GOT3 (cell line): ENCODE results near the gene PTPRU.

Source experiments
- DNase-seq: peaks from one replicate; lab custom pipeline; 2025; ENCODE audit warnings: mixed read lengths; lab: John Stamatoyannopoulos, UW

PTPRU gene

DNA sequence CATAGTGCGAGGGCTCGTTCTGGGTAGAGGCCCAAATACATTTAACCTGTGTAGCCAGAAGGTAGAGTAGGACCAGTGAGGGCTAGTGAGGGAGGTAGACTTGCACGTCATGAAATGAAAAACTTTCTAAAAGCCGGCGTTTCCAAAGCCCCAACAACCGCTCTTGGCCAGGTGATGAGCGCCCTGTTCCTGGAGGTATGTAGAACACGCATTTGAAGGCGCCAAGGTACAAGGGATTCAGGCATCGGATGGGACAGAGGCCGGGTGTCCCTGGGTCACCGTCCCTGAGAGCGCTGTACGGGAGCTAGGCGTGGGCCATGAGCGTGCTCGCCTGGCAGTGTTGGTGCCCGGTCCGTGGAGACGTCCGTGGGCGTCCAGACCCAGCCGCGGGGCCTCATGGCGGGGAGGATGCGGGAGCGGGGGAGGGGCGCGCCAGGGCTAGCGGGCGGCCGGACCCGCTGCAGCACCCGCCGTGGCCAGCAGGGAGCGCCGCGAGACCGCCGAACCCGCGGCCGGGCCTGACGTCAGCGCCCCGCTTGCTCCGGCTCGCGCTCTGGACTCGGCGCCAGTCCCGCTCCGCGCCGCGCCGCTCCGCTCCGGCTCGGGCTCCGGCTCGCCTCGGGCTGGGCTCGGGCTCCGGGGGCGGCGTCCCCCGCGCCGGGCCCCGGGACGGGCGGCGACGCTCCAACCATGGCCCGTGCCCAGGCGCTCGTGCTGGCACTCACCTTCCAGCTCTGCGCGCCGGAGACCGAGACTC lies at the start of gene PTPRU:
Gene PTPRU, plus strand, starts transcription at position 568 of the 757 bp plus-strand sequence. Its CDS starts 123 bp downstream, at position 691.
- DNase-seq, result peak; percentile 58

- no peak for DNase-seq
These were observed 49.6 kb upstream of the PTPRU start for GRCh38 chr1:29186707-29187106.

DNA sequence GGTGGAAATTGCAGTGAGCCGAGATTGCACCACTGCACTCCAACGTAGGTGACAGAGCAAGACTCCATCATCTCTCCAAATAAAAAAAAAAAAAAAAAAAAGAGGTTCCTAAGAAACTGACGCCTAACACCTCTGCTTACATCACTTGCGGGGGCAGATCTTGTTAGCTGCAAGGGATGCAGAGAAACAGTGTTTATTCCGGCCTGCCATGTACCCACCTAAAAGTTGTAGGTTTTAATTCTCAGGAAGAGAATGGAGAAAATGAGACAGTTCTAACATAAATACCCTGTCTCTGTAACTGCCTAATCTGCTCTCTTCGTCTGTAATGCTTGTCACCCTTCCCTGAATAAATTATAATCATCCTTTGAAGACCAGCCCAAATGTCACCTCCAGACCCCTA lies 45.6 kb upstream of the PTPRU start:
- no peak for DNase-seq

DNA sequence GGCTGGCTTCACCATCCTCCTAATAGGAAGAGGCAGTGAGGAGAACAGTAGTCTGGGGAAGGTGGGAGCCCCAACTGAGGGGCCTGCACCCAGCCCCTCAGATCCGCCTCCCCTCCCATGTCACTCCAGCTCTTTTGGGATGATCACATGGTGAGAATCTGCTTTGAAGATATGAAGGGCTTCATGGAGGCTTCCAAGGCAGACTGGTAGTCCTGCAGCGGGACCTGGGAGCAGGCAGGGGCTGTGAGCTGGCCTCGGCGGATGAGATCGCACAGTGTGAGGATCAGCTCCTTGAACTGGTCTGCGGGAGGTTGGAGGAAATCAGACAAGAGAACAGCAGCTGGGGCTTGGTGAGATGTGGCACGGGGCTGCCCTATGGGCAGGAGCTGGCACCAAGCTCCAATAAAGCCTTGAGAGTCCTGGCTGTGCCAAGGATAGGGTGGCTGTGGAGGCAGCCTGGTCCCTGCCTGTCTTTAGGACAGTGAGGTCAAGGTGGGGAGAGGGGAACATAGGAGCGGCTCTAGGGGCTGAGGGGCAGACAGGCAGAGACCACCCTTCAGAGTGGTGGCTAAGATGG lies 42.4 kb upstream of the PTPRU start:
- DNase-seq, result no peak

- no peak for DNase-seq
These were observed 40.4 kb upstream of the PTPRU start for GRCh38 chr1:29195881-29196291.

GRCh38 chr1:29196863-29197589 lies 39.3 kb upstream of the PTPRU start:
- DNase-seq, result no peak

- no peak for DNase-seq
These were observed 38.8 kb upstream of the PTPRU start for GRCh38 chr1:29197590-29197924.

DNA sequence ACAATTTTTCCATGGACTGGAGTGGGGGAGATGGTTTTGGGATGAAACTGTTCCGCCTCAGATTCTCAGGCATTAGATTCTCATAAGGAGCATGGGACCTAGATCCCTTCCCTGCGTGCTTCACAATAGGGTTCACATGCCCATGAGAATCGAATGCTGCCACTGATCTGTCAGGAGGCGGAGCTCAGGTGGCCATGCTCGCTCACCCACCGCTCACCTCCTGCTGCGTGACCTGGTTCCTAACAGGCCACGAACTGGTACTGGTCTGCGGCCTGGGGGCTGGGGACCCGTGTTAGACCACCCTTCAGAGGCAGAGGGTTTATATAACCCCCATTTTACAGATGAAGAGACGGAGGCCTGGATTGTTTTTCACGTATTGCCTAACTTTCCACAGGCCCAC lies 38.3 kb upstream of the PTPRU start:
- no peak for DNase-seq

DNA sequence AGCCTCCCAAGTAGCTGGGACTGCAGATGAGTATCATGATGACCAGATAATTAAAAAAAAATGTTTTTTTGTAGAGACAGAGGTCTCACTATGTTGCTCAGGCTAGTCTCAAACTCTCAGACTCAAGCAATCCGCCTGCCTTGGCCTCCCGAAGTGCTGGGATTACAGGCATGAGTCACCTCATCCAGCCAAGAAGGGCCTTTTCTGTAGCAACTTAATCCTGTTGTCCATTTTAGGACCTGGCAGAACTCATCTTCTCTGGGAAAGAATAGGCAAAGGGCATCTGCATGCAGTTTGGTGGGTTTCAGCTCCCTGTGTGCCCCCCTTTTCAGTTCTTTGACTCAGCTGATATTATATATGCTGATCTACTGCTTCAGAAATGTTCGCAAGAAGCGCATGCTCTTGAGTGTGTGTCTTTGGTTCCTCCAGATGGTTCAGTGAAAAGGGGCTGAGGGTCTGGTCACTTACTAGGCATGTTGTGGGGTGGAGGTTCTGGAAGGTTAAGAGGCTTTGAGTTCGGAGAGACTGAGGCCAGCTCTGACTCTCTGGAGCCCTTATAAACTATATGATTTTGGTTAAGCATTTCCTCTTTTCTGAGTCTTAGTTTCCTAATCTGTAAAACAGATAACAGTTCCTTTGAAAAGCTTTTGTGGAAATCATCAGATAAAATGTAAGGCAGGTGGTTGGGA lies 35.3 kb upstream of the PTPRU start:
- no peak for DNase-seq

GRCh38 chr1:29201595-29202051 lies 34.7 kb upstream of the PTPRU start:
- no peak for DNase-seq

- no peak for DNase-seq
These were observed 34.3 kb upstream of the PTPRU start for GRCh38 chr1:29202053-29202452.

DNA sequence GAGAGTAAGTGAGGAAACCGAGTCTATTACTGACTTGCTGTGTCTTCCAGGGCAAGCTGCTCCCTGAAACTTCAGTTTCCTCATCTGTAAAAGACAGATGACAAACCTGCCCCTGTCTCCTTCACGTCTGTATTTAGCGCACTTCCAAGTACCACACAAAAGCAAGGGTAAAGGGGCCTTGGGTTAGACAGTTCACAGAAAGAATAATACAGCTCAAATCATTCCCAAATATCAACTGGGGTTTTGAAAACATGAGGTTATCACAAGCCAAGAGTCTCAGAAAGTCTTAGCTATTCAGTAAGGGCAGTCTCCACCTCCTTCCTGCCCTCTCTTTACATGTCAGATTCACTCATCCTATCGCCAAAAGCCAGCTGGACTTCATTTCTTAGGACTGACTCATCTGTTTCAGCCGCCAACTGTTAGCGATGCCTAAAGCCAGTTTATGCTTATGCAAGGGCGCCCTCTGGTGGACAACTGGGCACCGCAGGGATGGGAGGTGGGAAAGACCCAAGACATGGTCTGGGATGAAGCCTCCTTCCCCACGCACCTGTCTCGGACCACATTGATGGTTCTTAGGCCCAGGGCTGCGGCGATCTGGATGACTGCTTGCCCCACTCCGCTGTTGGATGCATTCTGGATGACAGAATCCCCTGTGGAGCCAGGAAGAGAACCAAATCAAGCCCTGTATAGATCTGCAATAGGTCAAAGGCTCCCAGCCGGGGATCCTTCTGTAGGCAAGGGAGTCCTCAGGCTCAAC lies 33.6 kb upstream of the PTPRU start:
- peak; percentile 75 for DNase-seq

- DNase-seq, result no peak
These were observed 27.9 kb upstream of the PTPRU start for GRCh38 chr1:29208442-29208841.

- no peak for DNase-seq
These were observed 27.1 kb upstream of the PTPRU start for GRCh38 chr1:29209173-29209572.

- no peak for DNase-seq
These were observed 25.8 kb upstream of the PTPRU start for GRCh38 chr1:29210278-29211085.

GRCh38 chr1:29211086-29212030 lies 25.0 kb upstream of the PTPRU start:
- no peak for DNase-seq

DNA sequence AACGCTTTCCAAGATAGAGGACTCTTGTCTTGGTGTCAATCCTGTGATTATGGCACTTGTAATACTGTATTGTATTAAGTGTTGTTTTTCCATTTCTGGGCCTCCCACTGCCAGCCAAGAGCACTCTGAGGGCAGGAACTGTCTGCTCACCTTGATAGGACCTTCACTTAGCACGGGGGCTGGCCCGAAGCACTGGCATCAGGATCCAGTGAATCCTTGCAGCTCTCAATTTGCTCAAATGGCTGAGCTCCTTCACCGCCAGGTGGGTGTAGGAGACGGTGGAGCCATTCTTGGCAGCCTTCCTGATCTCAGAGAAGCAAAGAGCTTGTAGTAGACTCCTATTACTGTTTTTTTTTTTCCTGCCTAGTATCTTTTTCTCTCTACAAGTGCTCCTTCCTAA lies 23.3 kb upstream of the PTPRU start:
- no peak for DNase-seq

DNA sequence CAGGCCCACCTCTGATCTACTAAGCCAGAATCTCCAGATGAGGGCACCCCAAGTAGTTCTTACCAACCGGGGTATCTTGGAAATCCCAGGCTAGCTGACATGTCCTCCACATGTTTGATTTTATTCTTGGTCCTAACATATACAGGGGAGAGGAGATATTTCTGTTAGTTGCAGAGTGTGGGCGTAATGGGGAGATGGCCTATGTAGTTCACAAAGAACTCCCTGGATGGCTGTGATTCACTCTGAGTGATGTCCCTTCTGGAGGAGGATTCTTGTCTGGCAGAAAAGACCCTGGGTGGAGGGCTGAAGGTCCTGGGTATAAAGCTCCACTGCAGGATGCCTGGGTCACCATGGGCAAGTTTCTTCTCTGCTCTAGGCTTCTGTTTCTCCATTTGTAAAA lies 18.7 kb upstream of the PTPRU start:
- no peak for DNase-seq

GRCh38 chr1:29218223-29218622 lies 18.1 kb upstream of the PTPRU start:
- no peak for DNase-seq

DNA sequence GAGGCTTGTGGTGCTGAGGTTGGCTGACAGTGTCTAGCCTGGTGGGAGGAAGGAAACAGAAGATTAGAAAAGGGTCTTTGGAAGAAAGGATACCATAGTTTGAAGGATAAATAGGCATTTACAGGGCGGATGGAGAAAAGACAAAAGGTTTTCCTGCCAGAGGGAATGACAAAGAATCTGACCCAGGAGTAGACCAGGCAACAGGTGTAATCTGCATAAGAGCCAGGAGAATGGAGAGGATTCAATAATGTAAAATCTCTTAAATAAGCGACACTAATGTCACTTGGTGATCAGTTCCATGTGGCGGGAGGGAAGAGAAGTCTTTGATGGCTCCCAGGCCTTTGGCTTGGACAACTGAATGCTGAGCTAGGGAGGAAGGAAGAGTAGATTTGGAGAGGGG lies 15.0 kb upstream of the PTPRU start:
- no peak for DNase-seq
